Stimulated activated CD8-positive, alpha-beta memory T cell treated with anti-CD3 and anti-CD28 coated beads, Interleukin-2, amount 100 ng/mL, for 1 hour (primary cell): Measurements from ENCODE around the gene VWC2.

Experiments
- DNase-seq, 2 donors: peaks; one replicate each; pipeline ENCODE4 v3.0.0-alpha.2; 2020; ENCODE audit warnings: low read depth in 2 of 2

Gene VWC2

DNA sequence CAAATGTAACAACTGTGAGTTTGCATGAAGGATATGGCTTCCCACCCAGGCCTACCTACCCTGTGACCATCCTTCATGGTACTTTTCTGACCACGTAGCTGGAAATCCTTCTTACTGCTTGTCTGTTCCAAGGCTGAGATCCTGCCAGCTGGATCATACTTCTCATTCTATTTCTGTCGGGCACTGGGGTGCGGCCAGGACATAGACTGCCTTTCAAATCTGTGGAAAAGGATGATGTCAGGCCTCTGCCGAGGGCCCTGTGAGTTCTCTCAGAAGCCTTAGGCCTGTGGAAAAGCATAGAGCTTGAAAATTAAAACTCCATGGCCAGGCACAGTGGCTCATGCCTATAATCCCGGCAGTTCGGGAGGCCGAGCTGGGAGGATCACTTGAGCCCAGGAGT is 10.0 kb downstream of the VWC2 start:
- no peak for DNase-seq

GRCh38 chr7:49787980-49788379 is 14.5 kb downstream of the VWC2 start:
- DNase-seq = no peak

GRCh38 chr7:49788455-49789059 is 15.1 kb downstream of the VWC2 start:
- no peak for DNase-seq

- DNase-seq = no peak
Observed at GRCh38 chr7:49789736-49790135, 16.3 kb downstream of the VWC2 start.

- no peak for DNase-seq
Observed at GRCh38 chr7:49790209-49790608, 16.8 kb downstream of the VWC2 start.

DNA sequence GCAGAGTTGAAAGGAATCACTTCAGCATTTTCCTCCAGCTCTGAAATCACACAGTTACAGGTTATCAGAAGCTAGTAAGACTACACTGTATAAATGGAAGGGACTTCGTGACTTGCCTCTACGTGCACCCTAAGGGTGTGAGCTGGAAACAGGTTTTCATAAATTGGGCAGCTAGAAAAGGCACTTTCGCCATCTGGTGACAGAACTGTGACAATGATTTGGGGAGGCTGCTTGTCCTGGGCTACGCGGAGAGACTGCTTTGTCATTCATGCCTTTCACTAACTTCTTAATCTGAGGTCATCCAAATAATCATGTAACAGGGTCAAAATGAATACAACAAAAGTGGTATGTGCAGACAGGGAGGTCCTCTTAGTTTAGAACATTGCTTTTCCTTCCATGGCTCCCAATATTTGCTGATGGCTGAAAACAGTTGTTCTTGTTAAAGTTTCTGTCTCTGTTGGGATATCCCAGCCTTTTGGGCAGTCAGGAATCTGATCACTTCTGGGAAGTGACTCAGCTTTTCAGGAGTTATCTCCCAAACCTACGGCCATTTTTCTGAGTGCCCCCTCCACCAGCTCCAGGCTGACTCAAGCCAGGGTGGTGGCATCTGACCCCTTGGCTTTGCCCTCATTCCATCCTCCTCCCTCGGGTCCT is 17.8 kb downstream of the VWC2 start:
- DNase-seq = no peak

DNA sequence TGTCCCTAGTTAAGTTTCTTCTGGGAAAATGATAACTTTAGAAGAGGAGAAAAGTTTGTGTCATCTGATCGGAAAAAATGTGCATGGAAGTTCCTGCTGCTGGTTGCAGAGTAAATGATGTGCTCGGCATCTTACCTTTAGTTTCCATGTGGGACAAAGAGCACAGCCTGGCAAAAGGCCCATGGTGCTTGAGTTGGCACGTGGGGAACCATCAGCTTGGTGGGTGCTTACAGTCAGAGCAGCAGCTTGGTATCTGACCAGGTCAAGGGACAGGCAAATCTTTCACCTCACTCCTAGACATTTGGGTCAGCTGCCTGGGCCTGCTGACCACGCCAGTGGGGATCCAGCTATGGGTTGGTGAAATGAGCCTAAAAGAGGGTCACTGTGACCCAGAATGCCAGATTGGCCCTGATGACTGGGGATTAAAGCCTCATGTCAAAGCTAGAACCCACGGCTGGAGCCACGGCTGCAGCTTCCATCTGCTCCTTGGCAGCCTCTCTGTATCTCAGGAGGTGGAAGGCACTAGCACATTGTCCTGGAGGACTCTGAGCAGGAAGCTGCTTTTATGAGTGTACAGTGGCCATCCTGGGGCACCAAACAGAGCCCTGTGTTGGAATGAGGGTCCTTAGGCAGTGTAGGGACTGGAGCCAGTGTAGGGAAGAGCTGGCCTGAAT is 24.7 kb downstream of the VWC2 start:
- DNase-seq = no peak

DNA sequence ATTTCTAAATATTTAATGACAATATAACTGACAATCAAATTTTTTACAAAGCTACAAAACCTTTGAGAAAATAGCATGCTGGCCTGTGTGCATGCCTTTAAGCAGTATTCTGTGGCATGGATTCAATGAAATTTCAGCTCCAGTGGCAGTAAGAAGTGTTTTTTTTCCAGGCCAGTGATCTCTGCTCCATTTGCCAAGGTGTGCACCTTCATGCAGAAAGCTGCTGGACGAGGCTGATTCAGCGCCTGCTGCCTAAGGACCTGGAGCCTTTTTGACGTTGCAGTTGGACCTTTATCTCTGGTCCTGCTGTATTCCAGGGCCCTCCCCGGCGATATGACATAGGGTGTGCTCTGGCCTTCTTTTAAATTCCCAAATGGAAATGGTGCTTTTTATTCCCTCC is 26.6 kb downstream of the VWC2 start:
- DNase-seq = no peak

DNA sequence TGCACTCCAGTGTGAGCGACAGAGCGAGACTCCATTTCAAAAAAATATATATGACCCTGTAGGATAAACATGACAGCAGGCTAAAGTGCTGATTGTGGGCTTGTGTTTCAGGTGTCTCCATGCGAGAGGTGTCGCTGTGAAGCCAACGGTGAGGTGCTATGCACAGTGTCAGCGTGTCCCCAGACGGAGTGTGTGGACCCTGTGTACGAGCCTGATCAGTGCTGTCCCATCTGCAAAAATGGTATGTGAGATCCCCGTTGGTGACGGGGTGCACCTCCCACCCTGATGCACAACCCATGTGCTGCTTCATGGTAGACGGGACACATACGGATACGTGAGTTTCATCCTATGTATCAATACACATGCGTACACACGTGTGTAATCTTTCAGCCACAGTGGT is 29.2 kb downstream of the VWC2 start:
- no peak for DNase-seq

DNA sequence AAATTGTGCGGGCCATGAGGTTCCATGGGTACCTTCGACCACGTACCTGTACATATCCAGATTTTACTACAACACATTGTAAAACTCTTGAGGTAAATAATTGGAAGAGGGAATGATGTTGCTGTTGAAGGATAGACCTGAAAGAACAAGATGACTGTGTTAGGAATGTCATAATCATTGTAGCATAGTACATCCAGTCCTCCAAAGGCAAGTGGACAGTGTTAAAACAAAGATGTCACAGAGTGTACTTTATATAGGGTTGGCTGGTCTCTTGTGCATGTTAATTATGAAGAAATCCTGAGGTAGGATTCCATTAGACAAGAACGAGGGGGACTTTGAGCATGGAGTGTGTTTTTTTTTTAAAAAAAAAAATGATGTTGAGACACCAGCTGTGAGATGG is 30.4 kb downstream of the VWC2 start:
- DNase-seq = no peak

DNA sequence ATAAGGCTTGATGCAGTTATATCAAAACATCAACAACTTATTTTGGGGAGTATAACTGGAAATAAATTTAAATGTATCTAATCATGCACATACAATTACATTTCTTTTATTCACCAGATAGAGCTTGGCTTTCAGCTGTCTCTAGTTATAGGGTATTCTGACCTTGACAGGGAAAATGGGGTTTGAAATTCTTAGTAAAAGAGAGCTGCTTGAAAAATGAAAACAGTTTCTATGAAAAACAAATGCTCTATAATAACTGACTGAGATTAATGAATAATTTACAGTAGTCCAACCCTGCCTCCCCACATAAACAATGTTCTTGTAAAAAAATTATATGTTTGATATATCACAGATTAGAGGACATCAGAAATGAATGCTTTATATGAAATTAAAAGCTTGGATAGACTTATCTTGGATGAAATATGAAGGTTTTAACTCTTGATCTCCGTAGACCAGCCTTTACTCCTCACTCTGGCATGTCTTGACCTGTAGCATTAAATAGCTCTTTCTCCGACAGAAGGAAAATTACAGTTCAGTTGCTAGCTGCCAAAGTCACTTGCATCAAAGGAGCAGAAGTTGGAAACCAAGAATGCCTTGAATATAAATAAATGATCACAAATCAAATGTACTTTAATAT is 32.1 kb downstream of the VWC2 start:
- DNase-seq = no peak

DNA sequence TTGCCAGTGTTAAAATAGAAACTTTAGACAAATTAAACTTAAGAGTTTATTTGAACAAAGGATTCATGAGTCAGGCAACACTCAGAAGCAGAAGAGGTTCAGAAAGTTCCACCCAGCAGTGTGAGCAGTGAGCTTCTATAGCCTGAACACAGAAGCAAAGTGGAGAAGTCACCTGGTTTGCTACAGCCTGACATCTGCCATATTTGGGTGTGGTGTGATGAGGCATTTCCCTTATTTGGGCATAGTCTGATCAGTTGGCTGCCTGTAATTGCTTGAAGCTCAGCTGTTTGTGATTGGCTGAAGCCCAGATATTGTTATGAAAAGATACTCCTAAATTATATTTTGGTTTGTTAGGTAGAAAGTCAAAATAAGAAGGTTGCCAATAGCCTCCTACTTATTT is 39.1 kb downstream of the VWC2 start:
- DNase-seq = no peak

GRCh38 chr7:49817279-49817678 is 43.8 kb downstream of the VWC2 start:
- DNase-seq = no peak

GRCh38 chr7:49821181-49821580 is 47.7 kb downstream of the VWC2 start:
- no peak for DNase-seq

- DNase-seq = no peak
Observed at GRCh38 chr7:49822856-49823255, 49.4 kb downstream of the VWC2 start.

- DNase-seq = no peak
Observed at GRCh38 chr7:49823566-49823965, 50.1 kb downstream of the VWC2 start.

DNA sequence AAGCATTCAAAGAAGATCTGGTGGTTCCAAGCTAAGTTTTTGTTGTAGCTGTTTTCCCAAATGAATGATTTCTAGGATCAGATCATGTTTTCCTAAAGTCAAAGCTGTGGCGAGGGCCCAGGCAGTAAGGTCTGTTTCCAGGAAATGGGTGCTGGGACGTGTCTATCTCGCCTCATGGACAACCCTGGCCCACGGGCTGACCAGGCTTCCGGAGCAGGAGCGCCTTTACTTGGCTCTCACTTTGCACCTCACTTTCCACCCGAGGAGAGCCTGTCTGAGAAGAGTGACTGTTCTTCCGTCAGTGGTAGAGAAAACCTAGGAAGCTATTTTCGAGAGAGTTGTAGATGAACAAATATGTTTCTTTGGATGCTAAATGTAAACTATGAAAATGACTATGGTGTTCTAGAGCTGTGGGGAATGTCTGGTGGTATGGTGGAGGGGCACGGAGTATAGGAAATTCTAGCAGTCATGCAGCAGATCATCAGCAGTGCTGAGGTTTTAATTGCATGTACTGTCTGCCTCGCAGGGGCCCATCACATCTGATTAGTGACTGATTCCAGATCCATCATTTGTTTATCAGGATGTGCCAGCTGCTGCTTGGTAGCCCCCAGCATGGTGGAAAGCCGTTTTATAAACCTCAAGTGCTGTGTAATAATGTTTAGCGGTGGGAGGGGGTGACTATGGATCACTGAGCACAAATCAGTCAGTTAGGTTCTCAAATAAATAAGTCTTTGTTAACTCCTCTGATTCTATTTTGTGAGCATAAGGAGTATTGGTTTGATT is 66.6 kb downstream of the VWC2 start:
- DNase-seq = no peak

DNA sequence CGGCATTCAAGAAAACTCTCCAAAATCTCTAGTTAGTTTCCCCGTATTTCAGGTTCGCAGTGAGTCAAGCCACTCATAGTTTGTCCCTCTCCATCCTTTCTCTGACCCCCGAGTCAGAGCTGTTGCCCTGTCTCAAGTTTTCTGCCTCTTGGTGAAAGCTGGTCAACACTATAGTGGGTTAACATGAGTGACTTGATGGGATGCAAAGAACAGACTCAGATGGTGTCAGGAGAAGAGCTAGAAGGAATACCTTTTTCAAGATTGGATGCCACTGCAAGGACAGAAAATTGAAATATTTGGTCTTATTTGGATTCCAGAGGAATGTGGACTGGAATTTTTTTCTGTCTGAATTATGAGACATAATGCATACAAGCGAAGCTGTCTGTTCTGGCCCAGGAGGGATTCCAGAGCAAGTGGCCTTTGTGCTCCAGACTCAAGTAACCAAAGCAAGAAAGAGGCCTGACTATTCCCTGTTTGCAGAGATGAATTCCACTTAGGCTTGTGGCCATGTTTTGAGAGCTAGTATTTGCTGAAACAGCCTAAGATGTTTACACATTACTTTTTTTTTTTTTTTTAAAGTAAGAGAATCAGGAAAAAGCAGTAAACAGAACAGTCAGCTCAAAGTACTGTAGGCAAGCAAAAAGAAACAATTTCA is 67.4 kb downstream of the VWC2 start:
- DNase-seq = no peak

- DNase-seq = no peak
Observed at GRCh38 chr7:49845626-49846025, 72.2 kb downstream of the VWC2 start.

DNA sequence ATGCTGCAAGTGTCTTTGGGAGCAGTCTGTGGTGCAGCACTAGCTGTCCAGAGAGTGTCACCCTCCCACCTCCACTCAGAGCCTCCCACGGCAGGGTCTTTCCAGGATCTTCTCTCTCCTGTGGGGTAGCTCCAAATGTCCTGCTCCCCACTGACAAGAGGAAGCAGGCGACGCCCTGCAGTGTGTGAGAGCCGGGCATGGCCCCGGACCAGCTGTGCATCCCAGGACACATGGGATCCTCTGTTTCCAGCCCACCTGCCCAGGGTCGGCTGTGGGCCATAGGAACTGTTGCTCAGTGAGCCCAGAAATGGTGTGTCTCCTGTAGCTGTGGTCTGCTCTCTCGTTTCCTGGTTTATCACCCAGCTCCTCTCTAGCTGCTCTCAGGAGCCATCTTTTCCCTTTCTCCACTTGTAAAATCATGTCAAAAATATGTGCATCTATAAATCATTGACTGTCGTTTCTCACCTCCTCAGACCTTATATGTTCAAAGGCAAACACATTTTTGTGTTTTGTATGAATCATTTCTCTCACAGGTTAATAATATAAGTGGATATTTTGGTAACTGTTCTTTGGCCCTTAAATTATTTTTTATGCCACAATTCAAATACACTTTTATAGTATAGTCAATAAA is 74.9 kb downstream of the VWC2 start:
- DNase-seq = no peak
